Panc1 (cell line): Measurements from ENCODE around the gene ARCN1. TPM values are rescaled to one million over a fixed set of nuclear protein-coding genes. Genes with fewer than 3 reads are reported as not detected.

Experiments
- ATAC-seq: fragments of 200-7000 bp; cut with Tn5 transposase; 2 replicates; pipeline ENCODE4 v1.9.1; 2020; ENCODE audit warnings: mild to moderate bottlenecking, moderate library complexity
- BruUV-seq: library from RNA; stranded (reverse); fragments of 400-500 nt; replicated peaks from 2 replicates; lab custom pipeline; 2021; lab: Mats Ljungman, UMichigan
- CTCF ChIA-PET: fragments of 300-600 bp; sonication (Branson Sonifier 250); formaldehyde crosslinking; loops from one replicate; lab custom pipeline; 2022; ENCODE audit warnings: antibody characterized with exemption; lab: Charles Lee
- POLR2A ChIA-PET: fragments of 300-600 bp; sonication (Branson Sonifier 250); formaldehyde crosslinking; loops from one replicate; lab custom pipeline; 2022; ENCODE audit warnings: antibody characterized with exemption; lab: Charles Lee
- DNase-seq: peaks from one replicate; pipeline ENCODE4 v3.0.0-alpha.2; 2010; ENCODE audit warnings: low read depth, low spot score
- H3K27ac ChIP-seq: 2 replicates; pipeline ENCODE4 v1.5.1; 2011; ENCODE audit warnings: mild to moderate bottlenecking, low read length, inconsistent platforms
- H3K27me3 ChIP-seq: fragments of 200-500 bp; sonication (Bioruptor generic); 2 replicates; pipeline ENCODE4 v1.6.0; 2014; ENCODE audit warnings: low read length, inconsistent platforms; ENCODE audit not compliant: control insufficient read depth, insufficient read depth
- H3K36me3 ChIP-seq: fragments of 200-500 bp; sonication (Bioruptor generic); 2 replicates; pipeline ENCODE4 v1.5.1; 2014; ENCODE audit warnings: inconsistent platforms, mild to moderate bottlenecking, low read length, moderate library complexity; ENCODE audit not compliant: control insufficient read depth, insufficient read depth
- H3K4me1 ChIP-seq: 2 replicates; pipeline ENCODE4 v1.5.1; 2011; ENCODE audit warnings: inconsistent platforms, mild to moderate bottlenecking, low read length, moderate library complexity; ENCODE audit not compliant: control insufficient read depth, insufficient read depth
- H3K4me3 ChIP-seq, 2 experiments: 2 replicates each; pipeline ENCODE4 v1.5.1; 2011 to 2012; ENCODE audit warnings: low read depth in 2 of 2, low read length in 2 of 2, mild to moderate bottlenecking in 2 of 2, inconsistent platforms in 1 of 2, moderate library complexity in 1 of 2
- H3K9me3 ChIP-seq: fragments of 200-500 bp; sonication (Bioruptor generic); 2 replicates; pipeline ENCODE4 v1.5.1; 2014; ENCODE audit warnings: low read depth, mild to moderate bottlenecking, inconsistent platforms, low read length, moderate library complexity; ENCODE audit not compliant: control insufficient read depth, insufficient read depth
- POLR2AphosphoS5 ChIP-seq: IDR thresholded peaks from 2 replicates; pipeline ENCODE4 v1.6.1; 2012; ENCODE audit warnings: mild to moderate bottlenecking, low read depth, low read length, moderate library complexity
- SIN3A ChIP-seq: IDR thresholded peaks from 2 replicates; pipeline ENCODE4 v1.6.1; 2012; ENCODE audit warnings: low read depth, mild to moderate bottlenecking, low read length, moderate library complexity, borderline replicate concordance; ENCODE audit not compliant: insufficient read depth
- TCF7L2 ChIP-seq: IDR thresholded peaks from 2 replicates; pipeline ENCODE4 v1.6.1; 2011; ENCODE audit warnings: mild to moderate bottlenecking, low read depth, low read length, inconsistent platforms
- in situ Hi-C: cut with HindIII; loops from 2 replicates; pipeline ENCODE4 v1.10.0; 2016; ENCODE audit warnings: low sequenced_read_pairs, low pct_unique_long_range_greater_than_20kb
- intact Hi-C: fragments of 100-400 bp; cut with micrococcal nuclease; formaldehyde crosslinking; loops from one replicate; pipeline ENCODE4 v1.10.0; 2022; ENCODE audit not compliant: unreplicated experiment
- total RNA-seq: library from RNA; stranded (reverse); gene quantifications from one replicate; pipeline ENCODE4 v1.2.1, GENCODE V29; 2021; ENCODE audit not compliant: unreplicated experiment
- TF ChIP-seq, protein P1 (sequence below): fragments of 450-650 bp; IDR thresholded peaks from 2 replicates; pipeline ENCODE4 v1.5.1; 2017; ENCODE audit warnings: mild to moderate bottlenecking
- TF ChIP-seq, protein P2 (sequence below), 2 experiments: IDR thresholded peaks; 2 replicates each; pipeline ENCODE4 v1.6.1; 2011 to 2012; ENCODE audit warnings: low read depth in 2 of 2, control low read depth in 1 of 2, low read length in 1 of 2, mild to moderate bottlenecking in 1 of 2, moderate library complexity in 1 of 2; ENCODE audit not compliant: insufficient read depth in 1 of 2

ARCN1 gene
- total RNA-seq, 1 experiment from 2014 or later: 197 TPM

DNA sequence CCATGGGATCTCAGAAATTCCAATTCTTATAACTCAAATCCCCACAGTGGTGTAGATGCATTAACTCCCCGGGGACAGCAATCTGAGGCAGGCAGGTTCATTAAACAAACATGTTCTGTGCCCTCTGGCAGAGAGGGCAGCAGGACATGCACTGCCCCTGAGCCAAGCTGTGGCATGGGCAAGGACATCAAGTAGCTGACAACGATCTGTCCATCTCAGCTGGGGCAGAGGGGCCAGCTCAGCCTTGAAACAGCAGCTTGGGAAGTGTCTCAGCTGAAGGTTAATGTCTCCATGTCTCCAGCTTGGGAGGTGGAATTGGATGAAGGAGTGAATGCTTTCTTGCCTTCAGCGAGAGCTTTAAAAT, 27.6 kb upstream of the ARCN1 start:
- Histone ChIP-seq H3K4me3 (no peak overlapping the region), H3K36me3 (no peaks in the 10 kb centered on the region), H3K4me1 (no peaks in the 10 kb centered on the region), H3K9me3 (no peaks in the 10 kb centered on the region), H3K27me3 (no peaks in the 10 kb centered on the region), H3K27ac (no peak overlapping the region)
- POLR2A ChIA-PET: interaction anchor here (0.5 kb wide), 1 partner anchor 194 kb away, joined by 6 read pairs; no protein-coding TSS in a partner anchor
- TF ChIP-seq TCF7L2: no peak
- no peak for TF ChIP-seq SIN3A
- TF ChIP-seq, protein P1, sequence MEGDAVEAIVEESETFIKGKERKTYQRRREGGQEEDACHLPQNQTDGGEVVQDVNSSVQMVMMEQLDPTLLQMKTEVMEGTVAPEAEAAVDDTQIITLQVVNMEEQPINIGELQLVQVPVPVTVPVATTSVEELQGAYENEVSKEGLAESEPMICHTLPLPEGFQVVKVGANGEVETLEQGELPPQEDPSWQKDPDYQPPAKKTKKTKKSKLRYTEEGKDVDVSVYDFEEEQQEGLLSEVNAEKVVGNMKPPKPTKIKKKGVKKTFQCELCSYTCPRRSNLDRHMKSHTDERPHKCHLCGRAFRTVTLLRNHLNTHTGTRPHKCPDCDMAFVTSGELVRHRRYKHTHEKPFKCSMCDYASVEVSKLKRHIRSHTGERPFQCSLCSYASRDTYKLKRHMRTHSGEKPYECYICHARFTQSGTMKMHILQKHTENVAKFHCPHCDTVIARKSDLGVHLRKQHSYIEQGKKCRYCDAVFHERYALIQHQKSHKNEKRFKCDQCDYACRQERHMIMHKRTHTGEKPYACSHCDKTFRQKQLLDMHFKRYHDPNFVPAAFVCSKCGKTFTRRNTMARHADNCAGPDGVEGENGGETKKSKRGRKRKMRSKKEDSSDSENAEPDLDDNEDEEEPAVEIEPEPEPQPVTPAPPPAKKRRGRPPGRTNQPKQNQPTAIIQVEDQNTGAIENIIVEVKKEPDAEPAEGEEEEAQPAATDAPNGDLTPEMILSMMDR: no peak
- TF ChIP-seq, protein P2, sequence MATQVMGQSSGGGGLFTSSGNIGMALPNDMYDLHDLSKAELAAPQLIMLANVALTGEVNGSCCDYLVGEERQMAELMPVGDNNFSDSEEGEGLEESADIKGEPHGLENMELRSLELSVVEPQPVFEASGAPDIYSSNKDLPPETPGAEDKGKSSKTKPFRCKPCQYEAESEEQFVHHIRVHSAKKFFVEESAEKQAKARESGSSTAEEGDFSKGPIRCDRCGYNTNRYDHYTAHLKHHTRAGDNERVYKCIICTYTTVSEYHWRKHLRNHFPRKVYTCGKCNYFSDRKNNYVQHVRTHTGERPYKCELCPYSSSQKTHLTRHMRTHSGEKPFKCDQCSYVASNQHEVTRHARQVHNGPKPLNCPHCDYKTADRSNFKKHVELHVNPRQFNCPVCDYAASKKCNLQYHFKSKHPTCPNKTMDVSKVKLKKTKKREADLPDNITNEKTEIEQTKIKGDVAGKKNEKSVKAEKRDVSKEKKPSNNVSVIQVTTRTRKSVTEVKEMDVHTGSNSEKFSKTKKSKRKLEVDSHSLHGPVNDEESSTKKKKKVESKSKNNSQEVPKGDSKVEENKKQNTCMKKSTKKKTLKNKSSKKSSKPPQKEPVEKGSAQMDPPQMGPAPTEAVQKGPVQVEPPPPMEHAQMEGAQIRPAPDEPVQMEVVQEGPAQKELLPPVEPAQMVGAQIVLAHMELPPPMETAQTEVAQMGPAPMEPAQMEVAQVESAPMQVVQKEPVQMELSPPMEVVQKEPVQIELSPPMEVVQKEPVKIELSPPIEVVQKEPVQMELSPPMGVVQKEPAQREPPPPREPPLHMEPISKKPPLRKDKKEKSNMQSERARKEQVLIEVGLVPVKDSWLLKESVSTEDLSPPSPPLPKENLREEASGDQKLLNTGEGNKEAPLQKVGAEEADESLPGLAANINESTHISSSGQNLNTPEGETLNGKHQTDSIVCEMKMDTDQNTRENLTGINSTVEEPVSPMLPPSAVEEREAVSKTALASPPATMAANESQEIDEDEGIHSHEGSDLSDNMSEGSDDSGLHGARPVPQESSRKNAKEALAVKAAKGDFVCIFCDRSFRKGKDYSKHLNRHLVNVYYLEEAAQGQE (IDR thresholded peaks at IDR 0.05; ENCODE audit: insufficient read depth in 1 of 2, low read depth in 2 of 2, low read length in 1 of 2): no peak
- TF ChIP-seq POLR2AphosphoS5: no peak
- in situ Hi-C loops (no loop called here), intact Hi-C loops (no loop called here)
- BruUV-seq: no TSS peak
- CTCF ChIA-PET: no interaction called here
- no peak for DNase-seq
- ATAC-seq: no peak

DNA sequence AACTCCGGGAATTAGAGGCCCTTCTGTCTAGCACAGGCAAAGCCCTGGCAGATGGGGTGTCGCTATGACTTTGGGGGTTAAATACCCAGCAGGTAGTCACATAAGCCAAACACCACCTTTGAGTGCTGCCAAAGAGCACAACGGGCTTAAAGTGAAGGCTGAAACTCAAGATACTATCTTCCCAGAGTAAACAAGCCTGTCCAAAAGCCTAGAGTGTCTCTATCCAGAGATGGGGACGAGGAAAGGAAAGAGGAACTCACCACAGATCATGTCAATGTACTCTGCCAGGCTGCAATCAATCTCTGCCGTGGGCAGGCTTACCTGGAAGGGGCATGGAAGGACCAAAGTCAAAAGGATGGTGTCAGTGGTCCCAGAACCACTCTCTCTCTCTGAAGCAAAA, 26.7 kb upstream of the ARCN1 start:
- in situ Hi-C loops (no loop called here), intact Hi-C loops (no loop called here)
- no peaks in the 10 kb centered on the region for H3K9me3 ChIP-seq
- TF ChIP-seq POLR2AphosphoS5 (no peak), SIN3A (no peak), TCF7L2 (no peak)
- TF ChIP-seq, protein P2 (IDR thresholded peaks at IDR 0.05; ENCODE audit: insufficient read depth in 1 of 2, low read depth in 2 of 2, low read length in 1 of 2): no peak
- TF ChIP-seq, protein P1: no peak
- no peaks in the 10 kb centered on the region for H3K27me3 ChIP-seq
- H3K4me3 ChIP-seq: no peak overlapping the region
- no TSS peak for BruUV-seq
- H3K36me3 ChIP-seq: no peaks in the 10 kb centered on the region
- no peak overlapping the region for H3K27ac ChIP-seq
- ATAC-seq: no peak
- no peak for DNase-seq
- ChIA-PET CTCF (no interaction called here), POLR2A (no interaction called here)
- no peaks in the 10 kb centered on the region for H3K4me1 ChIP-seq
